GM23338 (cell line): ENCODE data around the gene CHRNA4. TPM values are rescaled to one million over a fixed set of nuclear protein-coding genes. Genes with fewer than 3 reads are reported as not detected.

ENCODE experiments used
- ATAC-seq: fragments of 200-7000 bp; cut with Tn5 transposase; 3 replicates; pipeline ENCODE4 v1.9.1; 2020
- DNase-seq: peaks from one replicate; pipeline ENCODE4 v3.0.0-alpha.2; 2015; ENCODE audit warnings: low spot score
- H2AFZ ChIP-seq: fragments of 200-600 bp; sonication (generic); 2 replicates; pipeline ENCODE4 v1.8.0; 2016; ENCODE audit warnings: antibody characterized with exemption, mild to moderate bottlenecking, moderate library complexity
- H3F3A ChIP-seq: fragments of 200-600 bp; sonication (generic); replicated peaks from 2 replicates; pipeline ENCODE4 v1.8.0; 2017; ENCODE audit warnings: antibody characterized with exemption, mixed run types, low read depth
- H3K27ac ChIP-seq: fragments of 200-600 bp; sonication (generic); 2 replicates; pipeline ENCODE4 v1.6.1; 2016; ENCODE audit warnings: low read depth
- H3K27me3 ChIP-seq: fragments of 200-600 bp; sonication (generic); 2 replicates; pipeline ENCODE4 v1.8.0; 2016; ENCODE audit warnings: mild to moderate bottlenecking, mixed run types, moderate library complexity; ENCODE audit not compliant: insufficient read depth
- H3K36me3 ChIP-seq: fragments of 200-600 bp; sonication (generic); 2 replicates; pipeline ENCODE4 v1.8.0; 2016; ENCODE audit warnings: mild to moderate bottlenecking; ENCODE audit not compliant: insufficient read depth
- H3K4me1 ChIP-seq: fragments of 200-600 bp; sonication (generic); 2 replicates; pipeline ENCODE4 v1.8.0; 2016; ENCODE audit warnings: mild to moderate bottlenecking, moderate library complexity; ENCODE audit not compliant: insufficient read depth
- H3K4me2 ChIP-seq: fragments of 200-600 bp; sonication (generic); 2 replicates; pipeline ENCODE4 v1.7.1; 2017; ENCODE audit warnings: mixed run types
- H3K4me3 ChIP-seq: fragments of 200-600 bp; sonication (generic); 2 replicates; pipeline ENCODE4 v1.6.1; 2016; ENCODE audit warnings: mixed run types
- H3K79me2 ChIP-seq: fragments of 200-600 bp; sonication (generic); replicated peaks from 2 replicates; pipeline ENCODE4 v1.8.0; 2017; ENCODE audit warnings: mild to moderate bottlenecking; ENCODE audit not compliant: insufficient read depth
- H3K9me2 ChIP-seq: fragments of 200-600 bp; sonication (generic); 2 replicates; pipeline ENCODE4 v1.8.0; 2017; ENCODE audit not compliant: insufficient read depth
- H4K20me1 ChIP-seq: fragments of 200-600 bp; sonication (generic); replicated peaks from 2 replicates; pipeline ENCODE4 v1.8.0; 2017; ENCODE audit warnings: mild to moderate bottlenecking; ENCODE audit not compliant: insufficient read depth
- H3K27ac Mint-ChIP-seq: 2 replicates; pipeline ENCODE4 v1.8.0; 2020; ENCODE audit warnings: inconsistent platforms, mild to moderate bottlenecking, moderate library complexity, mixed read lengths
- H3K27me3 Mint-ChIP-seq: 3 replicates; pipeline ENCODE4 v1.8.0; 2022; ENCODE audit warnings: low read depth, mild to moderate bottlenecking, moderate library complexity, mixed read lengths, inconsistent platforms; ENCODE audit not compliant: insufficient read depth, poor library complexity
- H3K36me3 Mint-ChIP-seq: 3 replicates; pipeline ENCODE4 v1.8.0; 2021; ENCODE audit warnings: low read depth, mild to moderate bottlenecking, inconsistent platforms, moderate library complexity, mixed read lengths
- H3K4me1 Mint-ChIP-seq: 3 replicates; pipeline ENCODE4 v1.8.0; 2020; ENCODE audit warnings: mild to moderate bottlenecking, inconsistent platforms, mixed read lengths
- H3K4me3 Mint-ChIP-seq: 3 replicates; pipeline ENCODE4 v1.8.0; 2021; ENCODE audit warnings: moderate library complexity, mild to moderate bottlenecking, inconsistent platforms, mixed read lengths
- H3K9me3 Mint-ChIP-seq: 3 replicates; pipeline ENCODE4 v1.8.0; 2020; ENCODE audit warnings: moderate library complexity, mild to moderate bottlenecking, inconsistent platforms, mixed read lengths
- CREB1 ChIP-seq: fragments of 250-450 bp; sonication (Bioruptor Pico); IDR thresholded peaks from 2 replicates; pipeline ENCODE4 v1.5.0; 2020; ENCODE audit warnings: low read depth, mild to moderate bottlenecking, moderate library complexity
- ETS1 ChIP-seq: IDR thresholded peaks from 2 replicates; pipeline ENCODE4 v1.6.1; 2016; ENCODE audit warnings: antibody characterized with exemption
- EZH2 ChIP-seq: fragments of 200-600 bp; sonication (generic); IDR thresholded peaks from one replicate; pipeline ENCODE4 v1.8.0; 2017; ENCODE audit warnings: antibody characterized with exemption, mild to moderate bottlenecking, low read depth; ENCODE audit not compliant: unreplicated experiment
- EZH2phosphoT487 ChIP-seq: fragments of 200-600 bp; sonication (generic); IDR thresholded peaks from one replicate; pipeline ENCODE4 v1.8.1; 2018; ENCODE audit warnings: antibody characterized with exemption; ENCODE audit not compliant: unreplicated experiment
- JUNB ChIP-seq: IDR thresholded peaks from one replicate; pipeline ENCODE4 v1.6.1; 2016; ENCODE audit warnings: antibody characterized with exemption; ENCODE audit not compliant: unreplicated experiment
- NANOG ChIP-seq: IDR thresholded peaks from 2 replicates; pipeline ENCODE4 v1.6.1; 2016; ENCODE audit warnings: antibody characterized with exemption, borderline replicate concordance
- POLR2AphosphoS5 ChIP-seq: IDR thresholded peaks from 2 replicates; pipeline ENCODE4 v1.6.1; 2016; ENCODE audit warnings: antibody characterized with exemption, low read depth
- REST ChIP-seq: IDR thresholded peaks from one replicate; pipeline ENCODE4 v1.6.1; 2018; ENCODE audit warnings: antibody characterized with exemption; ENCODE audit not compliant: unreplicated experiment
- STAT1 ChIP-seq: IDR thresholded peaks from one replicate; pipeline ENCODE4 v1.6.1; 2016; ENCODE audit warnings: antibody characterized with exemption; ENCODE audit not compliant: unreplicated experiment
- ZNF114 ChIP-seq: fragments of 250-450 bp; sonication (Bioruptor Pico); IDR thresholded peaks from 2 replicates; pipeline ENCODE4 v1.5.0; 2020; ENCODE audit warnings: mild to moderate bottlenecking, moderate library complexity
- ZNF331 ChIP-seq: fragments of 250-450 bp; sonication (Bioruptor Pico); IDR thresholded peaks from 2 replicates; pipeline ENCODE4 v1.5.0; 2020; ENCODE audit warnings: low read depth, mild to moderate bottlenecking, moderate library complexity
- polyA plus RNA-seq: library from polyadenylated mRNA; unstranded; fragments of >200 nt; fragmentation: Nextera tagmentation; extraction: Ambion mirVana; gene quantifications from 2 replicates; pipeline ENCODE4 v1.2.1, GENCODE V29; 2016
- total RNA-seq: library from RNA; depleted of rRNA; stranded (reverse); fragments of >200 nt; shearing (Covaris generic); gene quantifications from 2 replicates; pipeline ENCODE4 v1.2.3, GENCODE V29; 2014
- TF ChIP-seq, protein P1 (sequence below): fragments of 250-450 bp; sonication (Bioruptor Pico); IDR thresholded peaks from 2 replicates; pipeline ENCODE4 v1.5.0; 2020; ENCODE audit warnings: mild to moderate bottlenecking, moderate library complexity
- TF ChIP-seq, protein P2 (sequence below), 2 experiments: fragments of 200-600 bp in 1 of 2; sonication (generic) in 1 of 2; conservative IDR thresholded peaks; 2 replicates each; pipeline versions ENCODE4 v1.5.1 to v1.6.1; 2016 to 2017; ENCODE audit warnings: antibody characterized with exemption in 2 of 2, low read depth in 2 of 2, mild to moderate bottlenecking in 2 of 2, moderate library complexity in 1 of 2

CHRNA4 gene
- total and polyA plus RNA-seq, 2 experiments from 2014 or later: 2.7 to 3.9 TPM

GRCh38 chr20:63394920-63395455, 33.8 kb upstream of the CHRNA4 start:
- Histone ChIP-seq H3K9me2 (no peaks in the 10 kb centered on the region), H2AFZ (peak overlapping the region; percentile 76; the same call in 1 of the 2 replicates), H3K36me3 (no peaks in the 10 kb centered on the region), H3K27me3 (no peaks in the 10 kb centered on the region), H3F3A (peaks cover 6% of the 10 kb centered on the region; the same call in 1 of the 2 replicates), H3K4me3 (no peak overlapping the region), H3K4me1 (peaks cover 17% of the 10 kb centered on the region), H3K27ac (no peak overlapping the region), H3K4me2 (peak overlapping the region; percentile 55; the same call in 1 of the 2 replicates), H4K20me1 (no peaks in the 10 kb centered on the region), H3K79me2 (no peaks in the 10 kb centered on the region)
- Mint-ChIP-seq H3K36me3 (peaks cover 19% of the 10 kb centered on the region), H3K9me3 (peaks cover 34% of the 10 kb centered on the region), H3K27me3 (peaks cover 15% of the 10 kb centered on the region), H3K27ac (no peak overlapping the region; the same call in 1 of the 2 replicates), H3K4me3 (no peak overlapping the region; the same call in 2 of the 3 replicates), H3K4me1 (peaks cover 23% of the 10 kb centered on the region)
- no peak for DNase-seq
- TF ChIP-seq REST (no peak), ETS1 (no peak), JUNB (no peak), CREB1 (CRISPR knock-in tag) (no peak), STAT1 (no peak), ZNF331 (CRISPR knock-in tag) (no peak), EZH2phosphoT487 (no peak), EZH2 (no peak), ZNF114 (no peak), NANOG (no peak), POLR2AphosphoS5 (no peak)
- TF ChIP-seq, protein P1, sequence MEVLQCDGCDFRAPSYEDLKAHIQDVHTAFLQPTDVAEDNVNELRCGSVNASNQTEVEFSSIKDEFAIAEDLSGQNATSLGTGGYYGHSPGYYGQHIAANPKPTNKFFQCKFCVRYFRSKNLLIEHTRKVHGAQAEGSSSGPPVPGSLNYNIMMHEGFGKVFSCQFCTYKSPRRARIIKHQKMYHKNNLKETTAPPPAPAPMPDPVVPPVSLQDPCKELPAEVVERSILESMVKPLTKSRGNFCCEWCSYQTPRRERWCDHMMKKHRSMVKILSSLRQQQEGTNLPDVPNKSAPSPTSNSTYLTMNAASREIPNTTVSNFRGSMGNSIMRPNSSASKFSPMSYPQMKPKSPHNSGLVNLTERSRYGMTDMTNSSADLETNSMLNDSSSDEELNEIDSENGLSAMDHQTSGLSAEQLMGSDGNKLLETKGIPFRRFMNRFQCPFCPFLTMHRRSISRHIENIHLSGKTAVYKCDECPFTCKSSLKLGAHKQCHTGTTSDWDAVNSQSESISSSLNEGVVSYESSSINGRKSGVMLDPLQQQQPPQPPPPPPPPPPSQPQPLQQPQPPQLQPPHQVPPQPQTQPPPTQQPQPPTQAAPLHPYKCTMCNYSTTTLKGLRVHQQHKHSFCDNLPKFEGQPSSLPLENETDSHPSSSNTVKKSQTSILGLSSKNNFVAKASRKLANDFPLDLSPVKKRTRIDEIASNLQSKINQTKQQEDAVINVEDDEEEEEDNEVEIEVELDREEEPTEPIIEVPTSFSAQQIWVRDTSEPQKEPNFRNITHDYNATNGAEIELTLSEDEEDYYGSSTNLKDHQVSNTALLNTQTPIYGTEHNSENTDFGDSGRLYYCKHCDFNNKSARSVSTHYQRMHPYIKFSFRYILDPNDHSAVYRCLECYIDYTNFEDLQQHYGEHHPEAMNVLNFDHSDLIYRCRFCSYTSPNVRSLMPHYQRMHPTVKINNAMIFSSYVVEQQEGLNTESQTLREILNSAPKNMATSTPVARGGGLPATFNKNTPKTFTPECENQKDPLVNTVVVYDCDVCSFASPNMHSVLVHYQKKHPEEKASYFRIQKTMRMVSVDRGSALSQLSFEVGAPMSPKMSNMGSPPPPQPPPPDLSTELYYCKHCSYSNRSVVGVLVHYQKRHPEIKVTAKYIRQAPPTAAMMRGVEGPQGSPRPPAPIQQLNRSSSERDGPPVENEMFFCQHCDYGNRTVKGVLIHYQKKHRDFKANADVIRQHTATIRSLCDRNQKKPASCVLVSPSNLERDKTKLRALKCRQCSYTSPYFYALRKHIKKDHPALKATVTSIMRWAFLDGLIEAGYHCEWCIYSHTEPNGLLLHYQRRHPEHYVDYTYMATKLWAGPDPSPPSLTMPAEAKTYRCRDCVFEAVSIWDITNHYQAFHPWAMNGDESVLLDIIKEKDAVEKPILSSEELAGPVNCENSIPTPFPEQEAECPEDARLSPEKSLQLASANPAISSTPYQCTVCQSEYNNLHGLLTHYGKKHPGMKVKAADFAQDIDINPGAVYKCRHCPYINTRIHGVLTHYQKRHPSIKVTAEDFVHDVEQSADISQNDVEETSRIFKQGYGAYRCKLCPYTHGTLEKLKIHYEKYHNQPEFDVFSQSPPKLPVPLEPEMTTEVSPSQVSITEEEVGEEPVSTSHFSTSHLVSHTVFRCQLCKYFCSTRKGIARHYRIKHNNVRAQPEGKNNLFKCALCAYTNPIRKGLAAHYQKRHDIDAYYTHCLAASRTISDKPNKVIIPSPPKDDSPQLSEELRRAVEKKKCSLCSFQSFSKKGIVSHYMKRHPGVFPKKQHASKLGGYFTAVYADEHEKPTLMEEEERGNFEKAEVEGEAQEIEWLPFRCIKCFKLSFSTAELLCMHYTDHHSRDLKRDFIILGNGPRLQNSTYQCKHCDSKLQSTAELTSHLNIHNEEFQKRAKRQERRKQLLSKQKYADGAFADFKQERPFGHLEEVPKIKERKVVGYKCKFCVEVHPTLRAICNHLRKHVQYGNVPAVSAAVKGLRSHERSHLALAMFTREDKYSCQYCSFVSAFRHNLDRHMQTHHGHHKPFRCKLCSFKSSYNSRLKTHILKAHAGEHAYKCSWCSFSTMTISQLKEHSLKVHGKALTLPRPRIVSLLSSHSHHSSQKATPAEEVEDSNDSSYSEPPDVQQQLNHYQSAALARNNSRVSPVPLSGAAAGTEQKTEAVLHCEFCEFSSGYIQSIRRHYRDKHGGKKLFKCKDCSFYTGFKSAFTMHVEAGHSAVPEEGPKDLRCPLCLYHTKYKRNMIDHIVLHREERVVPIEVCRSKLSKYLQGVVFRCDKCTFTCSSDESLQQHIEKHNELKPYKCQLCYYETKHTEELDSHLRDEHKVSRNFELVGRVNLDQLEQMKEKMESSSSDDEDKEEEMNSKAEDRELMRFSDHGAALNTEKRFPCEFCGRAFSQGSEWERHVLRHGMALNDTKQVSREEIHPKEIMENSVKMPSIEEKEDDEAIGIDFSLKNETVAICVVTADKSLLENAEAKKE (CRISPR knock-in tag): no peak
- TF ChIP-seq, protein P2, sequence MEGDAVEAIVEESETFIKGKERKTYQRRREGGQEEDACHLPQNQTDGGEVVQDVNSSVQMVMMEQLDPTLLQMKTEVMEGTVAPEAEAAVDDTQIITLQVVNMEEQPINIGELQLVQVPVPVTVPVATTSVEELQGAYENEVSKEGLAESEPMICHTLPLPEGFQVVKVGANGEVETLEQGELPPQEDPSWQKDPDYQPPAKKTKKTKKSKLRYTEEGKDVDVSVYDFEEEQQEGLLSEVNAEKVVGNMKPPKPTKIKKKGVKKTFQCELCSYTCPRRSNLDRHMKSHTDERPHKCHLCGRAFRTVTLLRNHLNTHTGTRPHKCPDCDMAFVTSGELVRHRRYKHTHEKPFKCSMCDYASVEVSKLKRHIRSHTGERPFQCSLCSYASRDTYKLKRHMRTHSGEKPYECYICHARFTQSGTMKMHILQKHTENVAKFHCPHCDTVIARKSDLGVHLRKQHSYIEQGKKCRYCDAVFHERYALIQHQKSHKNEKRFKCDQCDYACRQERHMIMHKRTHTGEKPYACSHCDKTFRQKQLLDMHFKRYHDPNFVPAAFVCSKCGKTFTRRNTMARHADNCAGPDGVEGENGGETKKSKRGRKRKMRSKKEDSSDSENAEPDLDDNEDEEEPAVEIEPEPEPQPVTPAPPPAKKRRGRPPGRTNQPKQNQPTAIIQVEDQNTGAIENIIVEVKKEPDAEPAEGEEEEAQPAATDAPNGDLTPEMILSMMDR (conservative IDR thresholded peaks at IDR 0.05; ENCODE audit: low read depth in 2 of 2): no peak
- ATAC-seq: no peak; the same call in 2 of the 3 replicates
